Nephron (organoid): Measurements from ENCODE around the gene C6orf120.

ENCODE experiments used
- H3K27ac Mint-ChIP-seq, 3 experiments: 2 replicates each; pipeline ENCODE4 v1.8.0; 2020; ENCODE audit warnings: mixed read lengths in 3 of 3, mild to moderate bottlenecking in 2 of 3, moderate library complexity in 1 of 3
- H3K27me3 Mint-ChIP-seq: 2 replicates; pipeline ENCODE4 v1.8.0; 2021; ENCODE audit warnings: low read depth, mild to moderate bottlenecking, moderate library complexity, mixed read lengths
- H3K36me3 Mint-ChIP-seq: 2 replicates; pipeline ENCODE4 v1.8.0; 2020; ENCODE audit warnings: low read depth, mixed read lengths
- H3K4me1 Mint-ChIP-seq: 2 replicates; pipeline ENCODE4 v1.8.0; 2020; ENCODE audit warnings: mixed read lengths
- H3K4me3 Mint-ChIP-seq, 3 experiments: 2 replicates each; pipeline ENCODE4 v1.8.0; 2020; ENCODE audit warnings: mild to moderate bottlenecking in 3 of 3, mixed read lengths in 3 of 3, moderate library complexity in 2 of 3
- H3K9me3 Mint-ChIP-seq: 2 replicates; pipeline ENCODE4 v1.8.0; 2020; ENCODE audit warnings: mixed read lengths
- CTCF ChIP-seq, 3 experiments: fragments of 200-600 bp; sonication (generic); IDR thresholded peaks; one replicate each; pipeline ENCODE4 v1.5.0; 2021; ENCODE audit warnings: antibody characterized with exemption in 3 of 3; ENCODE audit not compliant: unreplicated experiment in 3 of 3

Gene C6orf120

DNA sequence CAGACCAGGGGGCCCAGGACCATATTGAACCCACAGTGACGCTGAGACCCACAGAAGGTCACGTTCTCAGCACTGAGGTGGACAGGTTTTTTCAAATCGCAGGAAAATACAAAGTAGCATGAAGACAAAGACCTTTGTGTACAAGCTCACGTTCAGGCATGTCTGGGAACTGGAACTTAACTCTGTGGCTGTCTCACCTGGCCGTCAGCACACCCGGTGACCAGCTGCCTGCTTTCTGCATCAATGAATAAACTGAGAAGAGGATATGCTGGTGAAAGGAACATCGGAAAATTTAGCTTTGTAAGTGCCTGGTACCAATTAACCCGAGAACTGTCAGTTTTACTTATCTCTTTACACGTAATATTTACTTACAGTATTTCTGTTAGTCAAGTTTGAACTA is 36.6 kb upstream of the C6orf120 start:
- Mint-ChIP-seq H3K27ac (peak overlapping the region in 2 of 3 experiments; percentile 15 to 41), H3K4me3 (no peak overlapping the region), H3K4me1 (peaks cover 4% of the 10 kb centered on the region), H3K9me3 (no peaks in the 10 kb centered on the region), H3K36me3 (peaks cover 62% of the 10 kb centered on the region), H3K27me3 (no peaks in the 10 kb centered on the region)
- no peak for TF ChIP-seq CTCF (IDR thresholded peaks at IDR 0.05; ENCODE audit: unreplicated experiment in 3 of 3)

GRCh38 chr6:169666441-169666840 is 35.5 kb upstream of the C6orf120 start:
- H3K4me1 Mint-ChIP-seq = peaks cover 4% of the 10 kb centered on the region
- H3K36me3 Mint-ChIP-seq = peaks cover 65% of the 10 kb centered on the region
- no peaks in the 10 kb centered on the region for H3K9me3 Mint-ChIP-seq
- H3K27ac Mint-ChIP-seq = peak overlapping the region in 2 of 3 experiments; percentile 4 to 15
- H3K4me3 Mint-ChIP-seq = no peak overlapping the region
- TF ChIP-seq CTCF (IDR thresholded peaks at IDR 0.05; ENCODE audit: unreplicated experiment in 3 of 3) = no peak
- H3K27me3 Mint-ChIP-seq = no peaks in the 10 kb centered on the region

- Mint-ChIP-seq H3K36me3 (peaks cover 67% of the 10 kb centered on the region), H3K4me3 (no peak overlapping the region), H3K4me1 (peaks cover 4% of the 10 kb centered on the region), H3K27me3 (no peaks in the 10 kb centered on the region), H3K9me3 (no peaks in the 10 kb centered on the region), H3K27ac (no peak overlapping the region)
- TF ChIP-seq CTCF (IDR thresholded peaks at IDR 0.05; ENCODE audit: unreplicated experiment in 3 of 3) = no peak
These were observed 34.2 kb upstream of the C6orf120 start for GRCh38 chr6:169667716-169668115.

DNA sequence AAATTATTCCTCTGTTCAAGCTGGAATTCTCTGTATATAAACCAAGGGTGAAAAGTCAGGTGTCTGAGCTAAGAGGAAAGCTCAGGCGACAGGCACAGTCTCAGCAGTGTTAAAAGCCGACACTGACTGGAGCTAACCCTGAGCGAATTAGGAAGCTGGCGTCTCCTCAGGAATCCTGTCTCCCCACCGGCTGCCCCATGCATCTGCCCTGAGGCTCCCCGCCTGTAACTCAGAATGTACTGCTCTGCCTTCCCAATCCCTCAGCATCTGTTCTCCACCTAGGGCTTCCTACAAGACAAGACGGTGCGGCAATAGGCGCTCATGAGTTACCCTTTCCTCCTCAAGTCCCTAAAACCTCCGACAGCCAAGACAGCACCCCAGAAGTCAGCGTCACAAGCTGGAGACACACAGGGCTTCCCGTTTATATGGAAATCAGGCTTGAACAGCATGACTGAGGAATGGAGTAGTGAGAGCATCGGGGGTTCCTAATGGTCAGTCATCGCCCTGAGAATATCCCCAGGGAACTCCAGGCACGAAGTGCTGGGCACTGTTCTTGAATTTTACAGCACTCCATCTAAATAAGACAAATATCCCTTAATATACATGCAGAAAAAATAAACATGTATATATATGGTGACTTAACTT is 33.6 kb upstream of the C6orf120 start:
- H3K27me3 Mint-ChIP-seq = no peaks in the 10 kb centered on the region
- peaks cover 1% of the 10 kb centered on the region for H3K4me1 Mint-ChIP-seq
- peaks cover 67% of the 10 kb centered on the region for H3K36me3 Mint-ChIP-seq
- no peaks in the 10 kb centered on the region for H3K9me3 Mint-ChIP-seq
- H3K27ac Mint-ChIP-seq = no peak overlapping the region
- no peak overlapping the region for H3K4me3 Mint-ChIP-seq
- TF ChIP-seq CTCF (IDR thresholded peaks at IDR 0.05; ENCODE audit: unreplicated experiment in 3 of 3) = no peak

- Mint-ChIP-seq H3K27ac (no peak overlapping the region), H3K36me3 (peaks cover 68% of the 10 kb centered on the region), H3K4me3 (no peak overlapping the region), H3K27me3 (no peaks in the 10 kb centered on the region), H3K9me3 (no peaks in the 10 kb centered on the region), H3K4me1 (no peaks in the 10 kb centered on the region)
- TF ChIP-seq CTCF (IDR thresholded peaks at IDR 0.05; ENCODE audit: unreplicated experiment in 3 of 3) = no peak
These were observed 32.8 kb upstream of the C6orf120 start for GRCh38 chr6:169669147-169669546.

- Mint-ChIP-seq H3K27ac (no peak overlapping the region), H3K27me3 (no peaks in the 10 kb centered on the region), H3K36me3 (peaks cover 71% of the 10 kb centered on the region), H3K4me3 (no peak overlapping the region), H3K9me3 (no peaks in the 10 kb centered on the region), H3K4me1 (no peaks in the 10 kb centered on the region)
- TF ChIP-seq CTCF (IDR thresholded peaks at IDR 0.05; ENCODE audit: unreplicated experiment in 3 of 3) = no peak
These were observed 32.0 kb upstream of the C6orf120 start for GRCh38 chr6:169669889-169670288.
